Endothelial cell of umbilical vein (primary cell): ENCODE results near the gene FXYD3. TPM values are rescaled to one million over a fixed set of nuclear protein-coding genes. Genes with fewer than 3 reads are reported as not detected.

ENCODE experiments used
- BruUV-seq: library from RNA; stranded (reverse); fragments of 400-500 nt; replicated peaks from 2 replicates; lab custom pipeline; 2021; lab: Mats Ljungman, UMichigan
- CTCF ChIA-PET: fragments of 300-600, 350-600 bp; sonication (Branson Sonifier 250); formaldehyde crosslinking; loops from one replicate; lab custom pipeline; 2021; ENCODE audit warnings: antibody characterized with exemption, inconsistent platforms; lab: Charles Lee
- POLR2A ChIA-PET: fragments of 300-600, 350-600 bp; sonication (Branson Sonifier 250); formaldehyde crosslinking; loops from one replicate; lab custom pipeline; 2021; ENCODE audit warnings: antibody characterized with exemption, inconsistent platforms; lab: Charles Lee
- DNase-seq: peaks from one replicate; pipeline ENCODE4 v3.0.0-alpha.2; 2011; ENCODE audit warnings: low read depth, low spot score
- FAIRE-seq: peaks from 2 replicates; lab custom pipeline; 2011; peaks lifted over from hg19 to GRCh38; lab: Jason Lieb, UNC
- H2AFZ ChIP-seq: 2 replicates; pipeline ENCODE4 v1.6.0; 2012; ENCODE audit warnings: low read depth, low read length, control low read depth, inconsistent platforms
- H3K27ac ChIP-seq: 2 replicates; pipeline ENCODE4 v1.5.1; 2011; ENCODE audit warnings: low read depth, mild to moderate bottlenecking, control low read depth, low read length, moderate library complexity; ENCODE audit not compliant: insufficient read depth
- H3K27me3 ChIP-seq, 2 experiments: 2 replicates each; pipeline versions ENCODE4 v1.6.0 to v1.6.1; 2011; ENCODE audit warnings: low read length in 2 of 2, mixed read lengths in 1 of 2; ENCODE audit not compliant: control insufficient read depth in 2 of 2, insufficient read depth in 2 of 2
- H3K36me3 ChIP-seq, 2 experiments: 2 replicates in 1 of 2; 3 replicates in 1 of 2; pipeline ENCODE4 v1.5.1; 2011; ENCODE audit warnings: low read length in 2 of 2, mild to moderate bottlenecking in 1 of 2, moderate library complexity in 1 of 2; ENCODE audit not compliant: control insufficient read depth in 2 of 2, insufficient read depth in 2 of 2; ENCODE audit errors: extremely low read depth in 1 of 2
- H3K4me1 ChIP-seq: 3 replicates; pipeline ENCODE4 v1.5.1; 2011; ENCODE audit warnings: mild to moderate bottlenecking, low read length; ENCODE audit not compliant: control insufficient read depth, insufficient read depth; ENCODE audit errors: extremely low read depth
- H3K4me2 ChIP-seq: 2 replicates; pipeline ENCODE4 v1.6.1; 2011; ENCODE audit warnings: low read length, control low read depth, mixed read lengths; ENCODE audit not compliant: insufficient read depth
- H3K4me3 ChIP-seq, 3 experiments: fragments of 200-600 bp in 1 of 3; sonication (generic), shearing (Covaris generic) in 1 of 3; replicated peaks in 1 of 3; 2 replicates each; pipeline ENCODE4 v1.5.1; 2011 to 2016; ENCODE audit warnings: control low read depth in 3 of 3, low read length in 3 of 3, mild to moderate bottlenecking in 2 of 3, inconsistent platforms in 1 of 3, low read depth in 1 of 3, moderate library complexity in 1 of 3; ENCODE audit not compliant: insufficient read depth in 1 of 3
- H3K79me2 ChIP-seq: 2 replicates; pipeline ENCODE4 v1.6.0; 2012; ENCODE audit warnings: low read length, inconsistent platforms; ENCODE audit not compliant: control insufficient read depth, insufficient read depth
- H3K9ac ChIP-seq: replicated peaks from 2 replicates; pipeline ENCODE3; 2011; ENCODE audit warnings: low read length, control low read depth; ENCODE audit not compliant: insufficient read depth; ENCODE audit errors: extremely low read depth
- H3K9me1 ChIP-seq: replicated peaks from 3 replicates; pipeline ENCODE4 v1.6.0; 2011; ENCODE audit warnings: mild to moderate bottlenecking, low read length; ENCODE audit not compliant: control insufficient read depth, insufficient read depth; ENCODE audit errors: extremely low read depth
- H3K9me3 ChIP-seq: replicated peaks from 2 replicates; pipeline ENCODE4 v1.5.1; 2012; ENCODE audit warnings: low read length, inconsistent platforms; ENCODE audit not compliant: control insufficient read depth, insufficient read depth
- H4K20me1 ChIP-seq: replicated peaks from 2 replicates; pipeline ENCODE3; 2011; ENCODE audit warnings: mild to moderate bottlenecking, low read length; ENCODE audit not compliant: control insufficient read depth, insufficient read depth; ENCODE audit errors: extremely low read depth
- EZH2 ChIP-seq: IDR thresholded peaks from 2 replicates; pipeline ENCODE4 v1.6.1; 2012; ENCODE audit warnings: borderline replicate concordance, low read depth, mild to moderate bottlenecking, moderate library complexity, low read length, inconsistent platforms; ENCODE audit not compliant: severe bottlenecking
- FOS ChIP-seq: IDR thresholded peaks from 2 replicates; pipeline ENCODE4 v1.6.1; 2011; ENCODE audit warnings: mild to moderate bottlenecking, low read length, moderate library complexity, borderline replicate concordance; ENCODE audit not compliant: insufficient read depth
- GATA2 ChIP-seq: IDR thresholded peaks from 2 replicates; pipeline ENCODE4 v1.7.0; 2011; ENCODE audit warnings: low read depth, mild to moderate bottlenecking, moderate library complexity, mixed read lengths, low read length; ENCODE audit not compliant: insufficient read length, insufficient read depth
- JUN ChIP-seq: IDR thresholded peaks from 2 replicates; pipeline ENCODE4 v1.6.1; 2011; ENCODE audit warnings: borderline replicate concordance, low read depth; ENCODE audit not compliant: insufficient read length, insufficient read depth
- MAX ChIP-seq: IDR thresholded peaks from 2 replicates; pipeline ENCODE4 v1.6.1; 2011; ENCODE audit not compliant: insufficient read depth, insufficient read length
- MYC ChIP-seq: IDR thresholded peaks from one replicate; pipeline ENCODE4 v1.6.1; 2011; ENCODE audit warnings: mild to moderate bottlenecking, low read depth, low read length
- POLR2A ChIP-seq: IDR thresholded peaks from 2 replicates; pipeline ENCODE4 v1.6.1; 2012; ENCODE audit warnings: low read depth, mild to moderate bottlenecking, control low read depth, low read length
- POLR2AphosphoS5 ChIP-seq: IDR thresholded peaks from 2 replicates; pipeline ENCODE4 v1.6.1; 2012; ENCODE audit warnings: low read depth, mild to moderate bottlenecking, control low read depth, low read length, moderate library complexity; ENCODE audit not compliant: insufficient read depth
- dilution Hi-C: fragments of 300-500 bp; cut with MboI; formaldehyde crosslinking; loops from one replicate; pipeline ENCODE4 v1.15.0; 2019; ENCODE audit warnings: low sequenced_read_pairs; ENCODE audit not compliant: extremely low pct_ligation_motif_present
- intact Hi-C: fragments of 100-400 bp; cut with micrococcal nuclease; formaldehyde crosslinking; loops from one replicate; pipeline ENCODE4 v1.10.0; 2022
- polyA plus RNA-seq, 4 experiments: library from polyadenylated mRNA; depleted of rRNA in 3 of 4; stranded (reverse) in 3 of 4; unstranded in 1 of 4; fragments of >200 nt; gene quantifications; 2 replicates each; pipeline versions ENCODE4 v1.2.1 to v1.2.3, GENCODE V29; 2011 to 2012; ENCODE audit warnings: missing spikeins in 1 of 4
- total RNA-seq: library from RNA; stranded (reverse); gene quantifications from 2 replicates; pipeline ENCODE4 v1.2.3, GENCODE V29; 2021
- TF ChIP-seq, protein P1 (sequence below), 2 donors: IDR thresholded peaks; 1 replicate in 1 of 2; 2 replicates in 1 of 2; pipeline ENCODE4 v1.5.1; 2011; ENCODE audit warnings: low read length in 2 of 2, mild to moderate bottlenecking in 2 of 2, moderate library complexity in 2 of 2, control low read depth in 1 of 2, inconsistent platforms in 1 of 2, low read depth in 1 of 2; ENCODE audit not compliant: insufficient read depth in 1 of 2; ENCODE audit errors: extremely low read depth in 1 of 2

Gene FXYD3
- total and polyA plus RNA-seq, 2 donors (not counting 3 experiments of a cell fraction or from before 2014, with no cell fraction given) = not detected

DNA sequence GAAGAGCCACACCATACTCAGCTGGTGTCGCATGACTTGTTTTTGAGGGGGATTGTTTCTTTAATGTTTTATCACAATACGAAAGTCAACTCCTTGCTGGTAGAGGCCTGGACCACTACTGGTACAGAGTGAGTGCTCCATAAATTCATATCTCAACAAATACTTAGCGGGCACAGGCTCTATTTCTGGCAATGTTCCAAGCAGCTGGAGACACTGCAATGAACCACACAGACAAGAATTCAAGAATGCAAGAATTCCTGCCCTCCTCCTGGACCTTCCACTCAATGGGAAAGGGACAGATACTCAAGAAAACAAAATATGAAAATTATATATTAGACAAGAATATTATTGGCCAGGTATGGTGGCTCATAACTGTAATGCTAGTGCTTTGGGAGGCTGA, 33.8 kb downstream of the FXYD3 start:
- H3K9me3 ChIP-seq = no peaks in the 10 kb centered on the region
- no TSS peak for BruUV-seq
- CTCF ChIA-PET = no interaction called here
- DNase-seq = no peak
- no peak overlapping the region for H2AFZ ChIP-seq
- H3K36me3 ChIP-seq = no peaks in the 10 kb centered on the region
- no peaks in the 10 kb centered on the region for H3K79me2 ChIP-seq
- dilution Hi-C loops = no loop called here
- H3K27me3 ChIP-seq = peaks cover 0 to 2% of the 10 kb centered on the region in 2 experiments
- no peak overlapping the region for H3K27ac ChIP-seq
- intact Hi-C loops = no loop called here
- H4K20me1 ChIP-seq = no peaks in the 10 kb centered on the region
- H3K9ac ChIP-seq = no peak overlapping the region
- TF ChIP-seq POLR2AphosphoS5 (no peak), JUN (no peak), MAX (no peak), GATA2 (no peak), EZH2 (no peak), POLR2A (no peak), MYC (no peak), FOS (no peak)
- TF ChIP-seq, protein P1, sequence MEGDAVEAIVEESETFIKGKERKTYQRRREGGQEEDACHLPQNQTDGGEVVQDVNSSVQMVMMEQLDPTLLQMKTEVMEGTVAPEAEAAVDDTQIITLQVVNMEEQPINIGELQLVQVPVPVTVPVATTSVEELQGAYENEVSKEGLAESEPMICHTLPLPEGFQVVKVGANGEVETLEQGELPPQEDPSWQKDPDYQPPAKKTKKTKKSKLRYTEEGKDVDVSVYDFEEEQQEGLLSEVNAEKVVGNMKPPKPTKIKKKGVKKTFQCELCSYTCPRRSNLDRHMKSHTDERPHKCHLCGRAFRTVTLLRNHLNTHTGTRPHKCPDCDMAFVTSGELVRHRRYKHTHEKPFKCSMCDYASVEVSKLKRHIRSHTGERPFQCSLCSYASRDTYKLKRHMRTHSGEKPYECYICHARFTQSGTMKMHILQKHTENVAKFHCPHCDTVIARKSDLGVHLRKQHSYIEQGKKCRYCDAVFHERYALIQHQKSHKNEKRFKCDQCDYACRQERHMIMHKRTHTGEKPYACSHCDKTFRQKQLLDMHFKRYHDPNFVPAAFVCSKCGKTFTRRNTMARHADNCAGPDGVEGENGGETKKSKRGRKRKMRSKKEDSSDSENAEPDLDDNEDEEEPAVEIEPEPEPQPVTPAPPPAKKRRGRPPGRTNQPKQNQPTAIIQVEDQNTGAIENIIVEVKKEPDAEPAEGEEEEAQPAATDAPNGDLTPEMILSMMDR (IDR thresholded peaks at IDR 0.05; ENCODE audit: extremely low read depth in 1 of 2, insufficient read depth in 1 of 2, low read depth in 1 of 2, low read length in 2 of 2) = no peak
- H3K9me1 ChIP-seq = no peaks in the 10 kb centered on the region
- H3K4me2 ChIP-seq = no peak overlapping the region
- H3K4me3 ChIP-seq = no peak overlapping the region
- H3K4me1 ChIP-seq = peaks cover 9% of the 10 kb centered on the region
- POLR2A ChIA-PET = no interaction called here
- no peak for FAIRE-seq
